Measurements from ENCODE around the gene MAPT. TPM values are rescaled to one million over a fixed set of nuclear protein-coding genes. Genes with fewer than 3 reads are reported as not detected.
"Not testable (repeated sequence)": the region's sequence is repeated elsewhere in the genome, so short reads cannot be mapped to it uniquely, and the experiment has no call there.

MAPT gene
- polyA plus RNA-seq, 3 donors = 7.1 to 8.1 (median 7.4) TPM

DNA sequence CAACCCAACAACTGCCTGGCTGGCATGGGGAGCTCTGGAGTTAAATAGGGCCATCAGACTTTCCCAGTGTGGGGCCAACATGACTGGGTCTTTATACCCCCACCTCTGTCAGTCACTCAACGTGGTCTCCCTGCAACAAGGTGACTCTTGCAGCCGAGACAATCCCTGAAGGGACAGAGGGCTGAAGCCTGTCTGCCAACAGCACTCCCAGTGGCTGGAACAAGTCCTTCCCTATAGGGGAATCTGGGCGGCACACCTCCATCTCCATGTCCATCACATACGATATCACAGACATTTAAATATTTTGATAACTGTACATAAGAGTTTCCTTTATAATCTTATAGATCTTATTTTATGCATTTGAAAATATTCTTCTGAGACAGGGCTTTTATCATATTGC, 4.8 kb upstream of the MAPT start:
- no peak for DNase-seq (ENCODE audit: extremely low read depth in 1 of 11, low read depth in 9 of 11, low spot score in 4 of 11)

DNA sequence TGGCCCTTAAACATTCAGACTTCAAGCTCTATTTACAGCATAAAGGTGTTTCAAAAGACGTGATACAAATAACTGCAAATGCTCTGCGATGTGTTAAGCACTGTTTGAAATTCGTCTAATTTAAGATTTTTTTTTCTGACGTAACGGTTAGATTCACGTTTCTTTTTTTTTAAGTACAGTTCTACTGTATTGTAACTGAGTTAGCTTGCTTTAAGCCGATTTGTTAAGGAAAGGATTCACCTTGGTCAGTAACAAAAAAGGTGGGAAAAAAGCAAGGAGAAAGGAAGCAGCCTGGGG, 681 bp upstream of the MAPT start:
- no peak for DNase-seq (ENCODE audit: extremely low read depth in 1 of 11, low read depth in 9 of 11, low spot score in 4 of 11)

DNA sequence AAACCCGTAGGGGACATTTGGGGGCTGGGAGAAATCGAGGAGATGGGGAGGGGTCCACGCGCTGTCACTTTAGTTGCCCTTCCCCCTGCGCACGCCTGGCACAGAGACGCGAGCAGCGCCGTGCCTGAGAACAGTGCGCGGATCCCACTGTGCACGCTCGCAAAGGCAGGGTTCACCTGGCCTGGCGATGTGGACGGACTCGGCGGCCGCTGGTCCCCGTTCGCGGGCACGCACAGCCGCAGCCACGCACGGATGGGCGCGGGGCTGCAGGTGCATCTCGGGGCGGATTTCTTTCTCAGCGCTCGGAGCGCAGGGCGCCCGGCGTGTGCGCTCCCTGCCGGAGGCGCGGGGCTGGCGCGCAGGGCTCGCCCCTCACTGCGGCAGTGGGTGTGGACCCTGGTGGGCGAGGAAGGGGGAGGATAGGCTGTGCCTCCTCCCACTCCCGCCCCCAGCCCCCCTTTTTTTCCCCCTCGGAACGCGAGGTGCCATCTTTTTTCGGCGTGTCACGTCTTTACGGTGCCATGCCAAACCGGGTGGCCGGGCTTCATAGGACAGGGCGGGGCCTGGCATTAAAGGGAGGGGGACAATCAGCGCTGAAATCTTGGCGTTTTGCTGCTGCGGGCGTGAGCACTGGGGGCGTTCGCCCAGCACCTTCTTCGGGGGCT, 1.1 kb downstream of the MAPT start:
- DNase-seq (ENCODE audit: extremely low read depth in 1 of 11, low read depth in 9 of 11, low spot score in 4 of 11) = no peak

DNA sequence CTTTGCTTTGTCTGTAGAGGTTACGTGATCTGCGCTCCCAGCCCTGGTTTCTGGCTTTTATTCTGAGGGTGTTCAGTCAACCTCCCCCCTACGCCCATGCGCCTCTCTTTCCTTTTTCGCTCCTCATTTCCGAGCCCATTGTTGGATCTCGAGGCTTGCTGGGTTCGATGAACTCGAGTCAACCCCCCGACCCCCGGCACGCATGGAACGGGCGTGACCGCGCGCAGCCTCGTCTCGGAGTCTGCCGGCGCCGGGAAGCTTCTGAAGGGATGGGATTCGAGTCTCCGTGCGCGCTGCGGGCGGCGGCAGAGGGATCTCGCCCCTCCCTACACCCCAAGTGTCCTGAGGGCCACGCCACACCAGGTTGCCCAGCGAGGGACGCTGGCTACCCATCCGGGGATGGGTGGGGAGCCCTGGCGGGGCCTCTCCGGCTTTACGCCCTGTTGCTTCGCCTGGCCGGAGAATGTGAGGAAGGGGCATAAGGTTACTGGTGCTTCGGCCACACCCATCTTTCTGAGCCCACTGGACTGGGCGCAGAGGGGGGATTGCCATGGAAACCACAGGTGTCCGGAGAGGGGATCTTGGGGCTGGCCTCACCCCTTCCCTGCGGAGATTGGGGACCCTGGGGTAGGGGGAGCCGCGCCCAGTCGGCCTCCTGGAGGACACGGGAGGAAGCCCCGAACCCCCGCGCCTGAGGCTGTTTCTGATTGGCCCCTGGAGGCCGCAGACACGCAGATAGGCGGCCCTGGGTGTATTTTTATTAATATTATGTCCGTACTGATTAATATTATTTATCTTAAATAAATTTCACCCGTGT, 1.8 kb downstream of the MAPT start:
- DNase-seq (ENCODE audit: extremely low read depth in 1 of 11, low read depth in 9 of 11, low spot score in 4 of 11) = no peak

DNA sequence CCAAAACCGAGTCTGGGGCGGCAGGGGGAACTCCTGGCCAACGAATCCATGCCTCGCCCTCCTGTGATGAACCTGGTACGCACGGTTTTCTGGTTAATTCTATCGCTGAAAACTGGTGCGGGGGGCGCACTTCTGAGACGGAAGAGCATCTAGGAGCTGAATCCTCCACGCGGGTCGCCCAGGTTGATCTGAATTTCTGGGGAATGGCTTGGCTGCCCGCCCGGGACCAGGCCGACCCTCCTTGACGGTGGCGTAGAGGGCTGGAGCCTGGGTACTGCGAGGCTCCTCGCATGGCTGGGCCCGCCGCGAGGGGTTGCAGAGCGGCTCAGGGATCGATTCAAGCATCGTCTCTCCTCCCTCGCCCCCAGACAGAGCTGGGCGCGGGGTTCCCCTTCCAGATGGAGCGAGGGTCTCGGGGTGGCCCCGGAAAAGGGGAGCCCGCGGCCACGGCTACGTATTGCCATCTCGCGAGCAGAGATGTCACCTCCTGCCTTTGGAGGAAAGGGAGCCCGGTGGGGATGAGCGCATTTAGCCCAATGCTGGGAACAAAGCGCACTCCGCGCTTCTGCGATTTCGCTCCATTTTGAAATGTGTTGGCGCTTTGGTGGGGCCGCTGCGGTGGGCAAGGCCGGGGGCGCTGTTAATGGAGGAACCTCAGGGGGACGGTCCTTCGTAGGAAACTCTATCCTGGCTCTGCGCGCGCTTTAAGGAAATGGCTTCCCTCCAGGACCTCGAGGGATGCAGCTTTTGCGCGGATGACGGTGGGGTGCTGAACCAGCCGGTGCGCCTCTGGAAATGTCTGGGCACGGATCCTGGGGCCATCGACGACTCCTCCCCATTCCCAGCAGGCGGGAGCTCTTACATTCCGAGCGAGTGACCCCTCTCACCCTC, 2.7 kb downstream of the MAPT start:
- DNase-seq (ENCODE audit: extremely low read depth in 1 of 11, low read depth in 9 of 11, low spot score in 4 of 11) = no peak

DNA sequence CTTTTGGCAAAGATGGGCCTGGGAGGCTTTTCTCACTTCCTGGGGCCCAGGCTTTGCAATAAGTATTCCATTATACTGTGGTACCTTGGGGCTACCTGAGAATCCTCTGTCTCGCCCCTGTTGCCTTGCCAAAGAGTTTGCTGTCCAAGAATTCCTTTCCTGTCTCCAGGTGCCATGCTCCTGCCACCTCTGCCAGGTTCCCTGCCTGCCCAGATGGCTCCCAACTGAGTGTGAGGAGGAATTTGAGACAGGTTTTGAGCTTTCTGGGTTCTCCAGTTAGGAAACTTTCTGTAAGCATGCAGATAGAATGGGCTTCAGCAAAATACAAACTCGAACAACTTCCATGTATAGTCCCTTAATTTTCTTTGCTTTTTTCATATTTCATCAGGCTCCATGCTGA, 5.8 kb downstream of the MAPT start:
- DNase-seq (ENCODE audit: extremely low read depth in 1 of 11, low read depth in 9 of 11, low spot score in 4 of 11) = no peak

DNA sequence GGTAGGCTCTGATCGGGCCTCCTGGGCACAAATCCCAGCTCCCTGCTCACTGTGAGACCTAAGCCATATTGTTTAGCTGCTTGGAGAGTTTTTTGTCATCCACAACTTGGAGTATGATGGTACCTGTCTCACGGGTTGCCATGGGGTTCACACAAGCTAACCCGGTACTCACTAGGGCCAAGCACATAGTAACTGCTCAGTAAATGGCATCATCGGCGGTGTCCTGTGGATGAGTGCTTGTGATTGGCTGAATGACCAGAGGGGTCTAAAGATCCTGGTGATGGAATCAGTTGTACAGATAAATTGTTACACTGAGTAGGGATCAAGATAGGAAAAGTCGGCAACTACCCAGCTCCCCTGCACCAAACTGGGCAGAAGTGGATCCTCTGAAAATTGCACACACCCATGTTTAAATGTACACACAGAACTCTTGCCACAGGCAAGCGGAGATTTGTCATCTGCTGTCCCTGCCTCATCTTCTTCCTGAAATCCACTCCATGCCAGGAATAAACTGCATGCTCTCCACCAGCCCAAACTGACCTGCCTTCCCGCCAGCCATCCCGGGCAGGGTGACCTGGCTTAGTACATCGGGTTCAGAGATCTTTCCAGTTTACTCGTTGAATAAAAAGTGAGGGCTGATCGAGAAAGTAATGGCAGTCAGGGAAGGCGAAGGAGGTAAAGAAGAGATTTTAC, 6.5 kb downstream of the MAPT start:
- DNase-seq (ENCODE audit: extremely low read depth in 1 of 11, low read depth in 9 of 11, low spot score in 4 of 11) = no peak

DNA sequence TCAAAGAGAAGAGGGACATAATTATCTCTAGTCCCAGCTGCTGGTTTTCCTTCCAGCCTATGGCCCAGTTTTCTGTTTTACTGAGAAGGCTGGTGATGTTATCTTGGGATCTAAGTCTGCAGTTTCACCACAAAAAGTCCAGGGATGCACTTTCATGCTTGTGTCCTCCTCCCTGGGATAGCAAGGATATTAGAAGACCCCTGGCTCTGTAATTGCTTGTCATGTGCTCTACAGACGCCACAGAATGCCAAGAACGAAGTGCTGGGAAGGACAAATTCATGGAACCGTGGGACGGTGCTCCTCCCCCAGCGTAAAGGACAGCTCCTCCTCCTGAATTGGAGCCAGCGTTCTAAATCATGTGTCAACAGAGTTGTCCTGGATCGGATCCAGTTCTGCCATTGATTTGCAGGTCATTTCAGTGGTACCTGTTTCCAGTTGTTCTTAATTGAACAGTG, 8.6 kb downstream of the MAPT start:
- DNase-seq (ENCODE audit: extremely low read depth in 1 of 11, low read depth in 9 of 11, low spot score in 4 of 11) = no peak

DNA sequence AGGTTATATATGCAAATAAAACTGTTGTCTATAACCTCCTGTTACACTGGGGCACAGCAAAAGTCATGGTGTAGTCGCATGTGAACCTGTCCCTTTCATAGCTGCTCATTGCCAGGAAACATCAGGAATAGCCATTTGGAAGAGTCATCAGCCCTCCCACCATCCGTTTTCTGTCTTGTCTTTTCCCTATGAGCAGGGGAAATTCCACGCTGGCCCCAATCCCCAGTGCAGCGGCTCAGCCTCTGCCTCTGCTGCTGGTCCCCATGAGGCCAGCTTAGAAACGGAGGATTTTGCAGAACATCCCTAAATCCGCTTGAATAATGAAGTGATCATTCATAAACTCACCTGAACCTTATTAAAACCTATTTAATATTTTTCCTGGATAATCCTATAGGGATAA, 10.5 kb downstream of the MAPT start:
- DNase-seq (ENCODE audit: extremely low read depth in 1 of 11, low read depth in 9 of 11, low spot score in 4 of 11) = no peak

DNA sequence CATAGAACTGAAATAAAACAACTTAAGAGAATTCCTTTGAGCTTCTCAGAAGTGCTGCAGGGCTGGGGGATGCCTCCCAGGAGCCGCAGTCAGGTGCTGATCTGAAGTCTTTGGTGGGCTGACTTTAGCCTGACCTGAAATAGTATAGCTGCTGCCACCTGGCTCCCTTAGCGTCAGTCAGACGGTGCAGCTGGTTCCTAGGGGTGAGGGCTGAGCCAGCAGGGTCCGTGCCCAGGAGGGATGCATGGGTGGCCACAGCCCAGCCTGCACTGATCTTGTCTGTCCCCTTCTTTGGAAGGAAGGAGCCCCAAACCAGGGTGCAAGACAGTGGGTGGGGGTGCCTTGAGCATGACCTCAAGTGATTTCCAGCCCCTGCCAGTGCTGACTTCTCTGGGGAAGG, 11.5 kb downstream of the MAPT start:
- no peak for DNase-seq (ENCODE audit: extremely low read depth in 1 of 11, low read depth in 9 of 11, low spot score in 4 of 11)

DNA sequence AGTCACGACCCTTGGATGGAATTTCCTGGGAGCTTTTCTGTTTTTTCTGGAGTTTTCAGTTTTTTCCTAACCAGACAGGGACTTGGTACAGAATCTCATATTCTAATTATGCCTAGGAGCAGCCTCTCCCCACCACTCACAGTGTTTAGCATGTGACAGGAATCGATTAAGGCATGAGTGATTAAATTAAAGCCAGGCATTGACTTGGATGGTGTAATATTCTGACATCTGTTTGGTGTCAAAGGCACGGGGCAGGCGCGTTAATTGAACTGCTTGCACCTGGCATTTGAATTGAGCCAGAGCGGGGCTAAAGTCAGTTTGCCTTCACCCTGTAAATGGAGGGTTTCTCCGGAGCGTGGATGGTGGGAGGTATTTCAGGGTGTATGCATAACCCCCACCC, 11.9 kb downstream of the MAPT start:
- DNase-seq (ENCODE audit: extremely low read depth in 1 of 11, low read depth in 9 of 11, low spot score in 4 of 11) = no peak

DNA sequence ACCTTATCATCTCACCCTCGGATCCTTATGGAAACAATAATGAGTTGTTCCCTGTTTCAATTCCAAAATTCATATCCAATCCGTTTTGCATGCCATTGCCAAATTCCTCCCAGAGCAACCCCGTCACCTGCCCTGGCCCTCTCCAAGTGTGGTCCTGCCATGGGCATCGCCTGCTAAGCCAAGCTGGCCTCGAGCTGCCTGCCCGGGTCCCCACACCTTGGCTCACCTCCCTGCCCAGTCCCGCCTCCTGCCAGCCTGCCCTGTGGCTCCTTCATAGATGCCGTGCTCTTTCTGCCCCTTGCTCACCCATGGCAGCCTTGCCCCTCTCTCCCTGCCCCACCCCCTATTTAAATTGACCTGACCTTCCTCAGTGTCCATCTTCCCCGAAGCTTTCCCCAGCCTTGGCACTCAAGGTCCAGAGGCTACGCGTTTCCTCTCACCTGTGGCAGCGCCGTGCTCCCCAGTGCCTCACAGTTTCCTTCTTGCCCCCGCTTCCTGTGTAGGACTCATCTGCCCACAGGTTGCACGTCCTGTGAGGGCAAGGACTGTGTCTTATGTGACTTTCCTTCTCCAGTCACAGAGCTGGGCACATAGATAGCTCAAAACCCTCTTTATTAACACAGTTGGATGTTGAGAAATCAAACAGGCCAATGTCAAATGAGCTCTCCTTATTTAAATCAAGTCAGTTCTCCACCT, 12.7 kb downstream of the MAPT start:
- no peak for DNase-seq (ENCODE audit: extremely low read depth in 1 of 11, low read depth in 9 of 11, low spot score in 4 of 11)

DNA sequence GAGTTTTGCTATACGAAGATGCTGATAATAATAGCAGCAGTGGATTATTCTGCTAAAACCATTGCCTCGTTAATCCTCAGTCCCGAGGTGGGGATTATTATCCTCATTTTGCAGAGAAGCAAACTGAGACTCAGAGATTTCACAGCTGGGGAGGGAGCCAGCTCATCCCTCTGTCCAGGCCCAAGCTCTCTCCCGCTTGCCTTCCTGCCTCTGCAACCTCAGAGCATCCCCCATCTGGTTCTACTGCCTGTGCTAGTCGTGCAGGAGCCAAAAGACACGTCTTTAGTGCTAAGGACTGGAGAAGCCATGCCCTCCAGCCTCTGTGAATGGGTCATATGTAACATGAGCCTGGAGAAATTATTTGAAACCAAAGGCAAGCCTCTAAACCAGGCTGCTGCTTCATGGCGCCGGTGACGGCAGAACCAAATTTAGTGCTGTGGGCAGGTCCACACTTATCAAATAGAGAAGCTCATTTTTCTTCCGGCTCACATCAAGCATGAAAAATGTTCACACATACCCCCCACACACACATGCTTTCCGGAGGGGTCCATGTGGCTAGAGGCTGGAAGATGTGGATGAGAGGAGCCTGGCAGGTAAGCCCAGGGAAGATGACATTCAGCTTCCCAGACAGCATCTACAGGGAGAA, 13.5 kb downstream of the MAPT start:
- no peak for DNase-seq (ENCODE audit: extremely low read depth in 1 of 11, low read depth in 9 of 11, low spot score in 4 of 11)

DNA sequence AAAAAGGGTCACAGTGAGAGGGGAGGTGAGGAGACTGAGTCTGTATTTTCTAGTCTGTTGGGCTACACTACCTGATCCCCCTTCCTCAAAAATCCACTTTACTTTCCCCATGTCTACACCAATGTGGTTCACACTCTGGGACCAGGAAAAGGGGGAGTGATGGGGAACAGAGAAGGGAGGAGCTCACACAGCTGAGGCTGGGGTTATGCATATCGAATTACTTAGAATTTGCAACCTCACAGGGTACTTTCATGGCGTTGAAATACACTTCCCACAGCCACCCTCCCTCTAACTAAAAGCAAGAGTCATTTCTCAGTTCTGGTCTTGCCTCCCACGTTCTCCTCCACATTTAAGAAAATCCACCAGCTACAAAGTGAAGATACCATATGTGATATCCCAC, 14.1 kb downstream of the MAPT start:
- DNase-seq (ENCODE audit: extremely low read depth in 1 of 11, low read depth in 9 of 11, low spot score in 4 of 11) = no peak

DNA sequence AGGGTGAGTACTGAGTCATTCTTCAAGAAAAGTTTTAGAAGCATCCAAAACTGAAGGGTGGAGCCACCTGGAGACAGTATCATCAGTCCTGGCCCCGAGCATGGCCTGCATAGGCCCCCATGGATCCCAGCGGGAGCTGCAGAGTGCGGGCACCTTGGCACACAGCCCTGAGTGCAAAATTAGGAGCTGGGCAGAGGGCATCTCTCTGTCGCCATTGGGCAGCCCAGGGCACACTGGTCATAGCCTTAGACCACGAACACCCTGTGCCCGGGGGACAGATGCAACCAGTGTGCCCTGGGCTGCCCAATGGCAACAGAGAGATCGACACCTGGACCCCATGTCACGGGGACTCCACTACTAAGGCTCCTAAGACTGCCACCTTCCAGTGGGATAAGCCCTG, 14.6 kb downstream of the MAPT start:
- no peak for DNase-seq (ENCODE audit: extremely low read depth in 1 of 11, low read depth in 9 of 11, low spot score in 4 of 11)

DNA sequence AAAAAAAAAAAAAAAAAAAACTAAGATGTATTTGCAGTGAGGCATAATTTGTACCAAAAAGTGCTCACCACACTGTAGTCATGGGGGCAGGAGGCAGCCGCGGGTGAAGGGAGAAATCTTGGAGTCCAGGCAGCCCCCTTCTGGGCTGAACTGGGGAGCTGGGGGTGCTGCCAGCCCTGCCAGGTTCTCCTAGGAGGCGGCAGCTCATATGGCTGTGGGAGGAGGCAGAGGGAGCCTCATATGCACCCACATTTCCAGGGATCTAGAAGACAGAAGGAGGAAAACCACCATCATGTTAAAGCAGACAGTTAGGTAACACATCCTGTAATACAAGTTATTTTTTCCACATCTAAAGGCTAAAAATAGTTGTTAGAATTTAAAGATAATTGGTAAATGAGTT, 16.3 kb downstream of the MAPT start:
- DNase-seq (ENCODE audit: extremely low read depth in 1 of 11, low read depth in 9 of 11, low spot score in 4 of 11) = no peak

DNA sequence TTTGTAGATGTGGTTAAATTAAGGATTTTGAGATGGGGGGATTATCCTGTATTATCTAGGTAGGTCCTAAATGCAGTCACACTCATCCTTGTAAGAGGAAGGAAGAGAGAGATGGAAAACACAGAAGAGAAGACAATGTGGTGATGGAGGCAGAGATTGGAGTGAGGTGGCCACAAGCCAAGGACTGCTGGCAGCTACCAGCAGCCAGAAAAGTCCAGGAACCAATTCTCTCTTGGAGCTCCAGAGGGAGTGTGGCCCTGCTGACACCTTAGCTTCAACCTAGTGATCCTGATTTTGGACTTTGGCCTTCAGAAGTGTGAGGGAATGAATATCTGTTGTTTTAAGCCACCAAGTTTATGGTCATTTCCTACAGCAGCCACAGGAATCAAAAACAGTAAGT, 18.0 kb downstream of the MAPT start:
- DNase-seq (ENCODE audit: extremely low read depth in 1 of 11, low read depth in 9 of 11, low spot score in 4 of 11) = no peak

DNA sequence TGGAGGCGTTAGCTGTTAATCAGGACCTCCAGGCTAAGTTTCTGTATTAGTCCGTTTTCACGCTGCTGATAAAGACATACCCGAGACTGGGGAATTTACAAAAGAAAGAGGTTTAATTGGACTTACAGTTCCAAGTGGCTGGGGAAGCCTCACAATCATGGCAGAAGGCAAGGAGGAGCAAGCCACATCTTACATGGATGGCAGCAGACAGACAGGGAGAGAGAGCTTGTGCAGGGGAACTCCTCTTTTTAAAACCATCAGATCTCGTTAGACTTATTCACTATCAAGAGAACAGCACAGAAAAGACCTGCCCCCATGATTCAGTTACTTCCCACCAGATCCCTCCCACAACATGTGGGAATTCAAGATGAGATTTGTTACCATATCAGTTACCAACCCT, 18.7 kb downstream of the MAPT start:
- DNase-seq (ENCODE audit: extremely low read depth in 1 of 11, low read depth in 9 of 11, low spot score in 4 of 11) = not testable (repeated sequence)

Data from renal cortex interstitium (tissue), 11 donors.